GM23338 (cell line): ENCODE data around the gene CCDC127. TPM values are rescaled to one million over a fixed set of nuclear protein-coding genes. Genes with fewer than 3 reads are reported as not detected.

Experiments
- ATAC-seq: fragments of 200-7000 bp; cut with Tn5 transposase; 3 replicates; pipeline ENCODE4 v1.9.1; 2020
- DNase-seq: peaks from one replicate; pipeline ENCODE4 v3.0.0-alpha.2; 2015; ENCODE audit warnings: low spot score
- H2AFZ ChIP-seq: fragments of 200-600 bp; sonication (generic); 2 replicates; pipeline ENCODE4 v1.8.0; 2016; ENCODE audit warnings: antibody characterized with exemption, mild to moderate bottlenecking, moderate library complexity
- H3F3A ChIP-seq: fragments of 200-600 bp; sonication (generic); replicated peaks from 2 replicates; pipeline ENCODE4 v1.8.0; 2017; ENCODE audit warnings: antibody characterized with exemption, mixed run types, low read depth
- H3K27ac ChIP-seq: fragments of 200-600 bp; sonication (generic); 2 replicates; pipeline ENCODE4 v1.6.1; 2016; ENCODE audit warnings: low read depth
- H3K27me3 ChIP-seq: fragments of 200-600 bp; sonication (generic); 2 replicates; pipeline ENCODE4 v1.8.0; 2016; ENCODE audit warnings: mild to moderate bottlenecking, mixed run types, moderate library complexity; ENCODE audit not compliant: insufficient read depth
- H3K36me3 ChIP-seq: fragments of 200-600 bp; sonication (generic); 2 replicates; pipeline ENCODE4 v1.8.0; 2016; ENCODE audit warnings: mild to moderate bottlenecking; ENCODE audit not compliant: insufficient read depth
- H3K4me1 ChIP-seq: fragments of 200-600 bp; sonication (generic); 2 replicates; pipeline ENCODE4 v1.8.0; 2016; ENCODE audit warnings: mild to moderate bottlenecking, moderate library complexity; ENCODE audit not compliant: insufficient read depth
- H3K4me2 ChIP-seq: fragments of 200-600 bp; sonication (generic); 2 replicates; pipeline ENCODE4 v1.7.1; 2017; ENCODE audit warnings: mixed run types
- H3K4me3 ChIP-seq: fragments of 200-600 bp; sonication (generic); 2 replicates; pipeline ENCODE4 v1.6.1; 2016; ENCODE audit warnings: mixed run types
- H3K79me2 ChIP-seq: fragments of 200-600 bp; sonication (generic); replicated peaks from 2 replicates; pipeline ENCODE4 v1.8.0; 2017; ENCODE audit warnings: mild to moderate bottlenecking; ENCODE audit not compliant: insufficient read depth
- H3K9me2 ChIP-seq: fragments of 200-600 bp; sonication (generic); 2 replicates; pipeline ENCODE4 v1.8.0; 2017; ENCODE audit not compliant: insufficient read depth
- H4K20me1 ChIP-seq: fragments of 200-600 bp; sonication (generic); replicated peaks from 2 replicates; pipeline ENCODE4 v1.8.0; 2017; ENCODE audit warnings: mild to moderate bottlenecking; ENCODE audit not compliant: insufficient read depth
- H3K27ac Mint-ChIP-seq: 2 replicates; pipeline ENCODE4 v1.8.0; 2020; ENCODE audit warnings: inconsistent platforms, mild to moderate bottlenecking, moderate library complexity, mixed read lengths
- H3K27me3 Mint-ChIP-seq: 3 replicates; pipeline ENCODE4 v1.8.0; 2022; ENCODE audit warnings: low read depth, mild to moderate bottlenecking, moderate library complexity, mixed read lengths, inconsistent platforms; ENCODE audit not compliant: insufficient read depth, poor library complexity
- H3K36me3 Mint-ChIP-seq: 3 replicates; pipeline ENCODE4 v1.8.0; 2021; ENCODE audit warnings: low read depth, mild to moderate bottlenecking, inconsistent platforms, moderate library complexity, mixed read lengths
- H3K4me1 Mint-ChIP-seq: 3 replicates; pipeline ENCODE4 v1.8.0; 2020; ENCODE audit warnings: mild to moderate bottlenecking, inconsistent platforms, mixed read lengths
- H3K4me3 Mint-ChIP-seq: 3 replicates; pipeline ENCODE4 v1.8.0; 2021; ENCODE audit warnings: moderate library complexity, mild to moderate bottlenecking, inconsistent platforms, mixed read lengths
- H3K9me3 Mint-ChIP-seq: 3 replicates; pipeline ENCODE4 v1.8.0; 2020; ENCODE audit warnings: moderate library complexity, mild to moderate bottlenecking, inconsistent platforms, mixed read lengths
- CREB1 ChIP-seq: fragments of 250-450 bp; sonication (Bioruptor Pico); IDR thresholded peaks from 2 replicates; pipeline ENCODE4 v1.5.0; 2020; ENCODE audit warnings: low read depth, mild to moderate bottlenecking, moderate library complexity
- EZH2 ChIP-seq: fragments of 200-600 bp; sonication (generic); IDR thresholded peaks from one replicate; pipeline ENCODE4 v1.8.0; 2017; ENCODE audit warnings: antibody characterized with exemption, mild to moderate bottlenecking, low read depth; ENCODE audit not compliant: unreplicated experiment
- EZH2phosphoT487 ChIP-seq: fragments of 200-600 bp; sonication (generic); IDR thresholded peaks from one replicate; pipeline ENCODE4 v1.8.1; 2018; ENCODE audit warnings: antibody characterized with exemption; ENCODE audit not compliant: unreplicated experiment
- JUNB ChIP-seq: IDR thresholded peaks from one replicate; pipeline ENCODE4 v1.6.1; 2016; ENCODE audit warnings: antibody characterized with exemption; ENCODE audit not compliant: unreplicated experiment
- NANOG ChIP-seq: IDR thresholded peaks from 2 replicates; pipeline ENCODE4 v1.6.1; 2016; ENCODE audit warnings: antibody characterized with exemption, borderline replicate concordance
- POLR2AphosphoS5 ChIP-seq: IDR thresholded peaks from 2 replicates; pipeline ENCODE4 v1.6.1; 2016; ENCODE audit warnings: antibody characterized with exemption, low read depth
- STAT1 ChIP-seq: IDR thresholded peaks from one replicate; pipeline ENCODE4 v1.6.1; 2016; ENCODE audit warnings: antibody characterized with exemption; ENCODE audit not compliant: unreplicated experiment
- ZNF114 ChIP-seq: fragments of 250-450 bp; sonication (Bioruptor Pico); IDR thresholded peaks from 2 replicates; pipeline ENCODE4 v1.5.0; 2020; ENCODE audit warnings: mild to moderate bottlenecking, moderate library complexity
- ZNF331 ChIP-seq: fragments of 250-450 bp; sonication (Bioruptor Pico); IDR thresholded peaks from 2 replicates; pipeline ENCODE4 v1.5.0; 2020; ENCODE audit warnings: low read depth, mild to moderate bottlenecking, moderate library complexity
- polyA plus RNA-seq: library from polyadenylated mRNA; unstranded; fragments of >200 nt; fragmentation: Nextera tagmentation; extraction: Ambion mirVana; gene quantifications from 2 replicates; pipeline ENCODE4 v1.2.1, GENCODE V29; 2016
- total RNA-seq: library from RNA; depleted of rRNA; stranded (reverse); fragments of >200 nt; shearing (Covaris generic); gene quantifications from 2 replicates; pipeline ENCODE4 v1.2.3, GENCODE V29; 2014
- TF ChIP-seq, protein P1 (sequence below): IDR thresholded peaks from one replicate; pipeline ENCODE4 v1.6.1; 2018; ENCODE audit warnings: antibody characterized with exemption; ENCODE audit not compliant: unreplicated experiment
- TF ChIP-seq, protein P2 (sequence below), 2 experiments: fragments of 200-600 bp in 1 of 2; sonication (generic) in 1 of 2; conservative IDR thresholded peaks; 2 replicates each; pipeline versions ENCODE4 v1.5.1 to v1.6.1; 2016 to 2017; ENCODE audit warnings: antibody characterized with exemption in 2 of 2, low read depth in 2 of 2, mild to moderate bottlenecking in 2 of 2, moderate library complexity in 1 of 2
- TF ChIP-seq, protein P3 (sequence below): IDR thresholded peaks from 2 replicates; pipeline ENCODE4 v1.6.1; 2016; ENCODE audit warnings: antibody characterized with exemption
- TF ChIP-seq, protein P4 (sequence below): fragments of 250-450 bp; sonication (Bioruptor Pico); IDR thresholded peaks from 2 replicates; pipeline ENCODE4 v1.5.0; 2020; ENCODE audit warnings: mild to moderate bottlenecking, moderate library complexity

CCDC127 gene
- total and polyA plus RNA-seq, 2 experiments from 2014 or later: 6.0 to 7.2 TPM

DNA sequence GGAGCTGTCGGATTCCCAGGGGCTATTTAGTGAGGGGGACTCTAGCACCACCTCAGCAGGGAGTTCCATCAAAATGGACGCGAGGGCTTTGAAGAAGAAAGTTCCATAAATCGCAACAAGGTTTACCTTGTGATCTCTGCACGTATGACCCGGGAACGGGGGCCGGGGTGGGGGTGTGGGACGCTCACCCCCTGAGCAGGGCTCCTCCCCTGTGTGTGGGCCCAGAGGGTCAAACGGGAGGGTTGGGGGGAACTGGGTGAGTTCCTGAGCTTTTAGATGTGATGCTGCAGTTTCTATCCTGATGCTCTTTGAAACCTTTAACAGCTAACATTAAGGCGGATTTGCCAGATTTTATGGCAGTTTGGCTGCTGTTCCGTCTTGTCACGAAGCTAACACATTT is 45.5 kb downstream of the CCDC127 start:
- Histone ChIP-seq H3K9me2 (no peaks in the 10 kb centered on the region), H3K4me1 (no peaks in the 10 kb centered on the region), H3K79me2 (no peaks in the 10 kb centered on the region), H2AFZ (no peak overlapping the region), H3K27ac (no peak overlapping the region), H3F3A (no peaks in the 10 kb centered on the region), H3K4me2 (no peak overlapping the region), H3K36me3 (no peaks in the 10 kb centered on the region), H4K20me1 (no peaks in the 10 kb centered on the region), H3K27me3 (no peaks in the 10 kb centered on the region), H3K4me3 (no peak overlapping the region)
- H3K4me1 Mint-ChIP-seq: no peaks in the 10 kb centered on the region; the same call in 2 of the 3 replicates
- H3K4me3 Mint-ChIP-seq: no peak overlapping the region
- peaks cover 27% of the 10 kb centered on the region for H3K36me3 Mint-ChIP-seq
- DNase-seq (no peak), ATAC-seq (no peak)
- H3K27me3 Mint-ChIP-seq: peaks cover 7% of the 10 kb centered on the region
- no peak overlapping the region for H3K27ac Mint-ChIP-seq
- TF ChIP-seq, protein P1, sequence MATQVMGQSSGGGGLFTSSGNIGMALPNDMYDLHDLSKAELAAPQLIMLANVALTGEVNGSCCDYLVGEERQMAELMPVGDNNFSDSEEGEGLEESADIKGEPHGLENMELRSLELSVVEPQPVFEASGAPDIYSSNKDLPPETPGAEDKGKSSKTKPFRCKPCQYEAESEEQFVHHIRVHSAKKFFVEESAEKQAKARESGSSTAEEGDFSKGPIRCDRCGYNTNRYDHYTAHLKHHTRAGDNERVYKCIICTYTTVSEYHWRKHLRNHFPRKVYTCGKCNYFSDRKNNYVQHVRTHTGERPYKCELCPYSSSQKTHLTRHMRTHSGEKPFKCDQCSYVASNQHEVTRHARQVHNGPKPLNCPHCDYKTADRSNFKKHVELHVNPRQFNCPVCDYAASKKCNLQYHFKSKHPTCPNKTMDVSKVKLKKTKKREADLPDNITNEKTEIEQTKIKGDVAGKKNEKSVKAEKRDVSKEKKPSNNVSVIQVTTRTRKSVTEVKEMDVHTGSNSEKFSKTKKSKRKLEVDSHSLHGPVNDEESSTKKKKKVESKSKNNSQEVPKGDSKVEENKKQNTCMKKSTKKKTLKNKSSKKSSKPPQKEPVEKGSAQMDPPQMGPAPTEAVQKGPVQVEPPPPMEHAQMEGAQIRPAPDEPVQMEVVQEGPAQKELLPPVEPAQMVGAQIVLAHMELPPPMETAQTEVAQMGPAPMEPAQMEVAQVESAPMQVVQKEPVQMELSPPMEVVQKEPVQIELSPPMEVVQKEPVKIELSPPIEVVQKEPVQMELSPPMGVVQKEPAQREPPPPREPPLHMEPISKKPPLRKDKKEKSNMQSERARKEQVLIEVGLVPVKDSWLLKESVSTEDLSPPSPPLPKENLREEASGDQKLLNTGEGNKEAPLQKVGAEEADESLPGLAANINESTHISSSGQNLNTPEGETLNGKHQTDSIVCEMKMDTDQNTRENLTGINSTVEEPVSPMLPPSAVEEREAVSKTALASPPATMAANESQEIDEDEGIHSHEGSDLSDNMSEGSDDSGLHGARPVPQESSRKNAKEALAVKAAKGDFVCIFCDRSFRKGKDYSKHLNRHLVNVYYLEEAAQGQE: no peak
- TF ChIP-seq, protein P2, sequence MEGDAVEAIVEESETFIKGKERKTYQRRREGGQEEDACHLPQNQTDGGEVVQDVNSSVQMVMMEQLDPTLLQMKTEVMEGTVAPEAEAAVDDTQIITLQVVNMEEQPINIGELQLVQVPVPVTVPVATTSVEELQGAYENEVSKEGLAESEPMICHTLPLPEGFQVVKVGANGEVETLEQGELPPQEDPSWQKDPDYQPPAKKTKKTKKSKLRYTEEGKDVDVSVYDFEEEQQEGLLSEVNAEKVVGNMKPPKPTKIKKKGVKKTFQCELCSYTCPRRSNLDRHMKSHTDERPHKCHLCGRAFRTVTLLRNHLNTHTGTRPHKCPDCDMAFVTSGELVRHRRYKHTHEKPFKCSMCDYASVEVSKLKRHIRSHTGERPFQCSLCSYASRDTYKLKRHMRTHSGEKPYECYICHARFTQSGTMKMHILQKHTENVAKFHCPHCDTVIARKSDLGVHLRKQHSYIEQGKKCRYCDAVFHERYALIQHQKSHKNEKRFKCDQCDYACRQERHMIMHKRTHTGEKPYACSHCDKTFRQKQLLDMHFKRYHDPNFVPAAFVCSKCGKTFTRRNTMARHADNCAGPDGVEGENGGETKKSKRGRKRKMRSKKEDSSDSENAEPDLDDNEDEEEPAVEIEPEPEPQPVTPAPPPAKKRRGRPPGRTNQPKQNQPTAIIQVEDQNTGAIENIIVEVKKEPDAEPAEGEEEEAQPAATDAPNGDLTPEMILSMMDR (conservative IDR thresholded peaks at IDR 0.05; ENCODE audit: low read depth in 2 of 2): no peak
- no peak for TF ChIP-seq POLR2AphosphoS5
- no peak for TF ChIP-seq CREB1 (CRISPR knock-in tag)
- TF ChIP-seq EZH2: no peak
- TF ChIP-seq ZNF114 (CRISPR knock-in tag): no peak
- TF ChIP-seq EZH2phosphoT487: no peak
- no peak for TF ChIP-seq JUNB
- TF ChIP-seq ZNF331 (CRISPR knock-in tag): no peak
- TF ChIP-seq NANOG: no peak
- TF ChIP-seq STAT1: no peak
- TF ChIP-seq, protein P3, sequence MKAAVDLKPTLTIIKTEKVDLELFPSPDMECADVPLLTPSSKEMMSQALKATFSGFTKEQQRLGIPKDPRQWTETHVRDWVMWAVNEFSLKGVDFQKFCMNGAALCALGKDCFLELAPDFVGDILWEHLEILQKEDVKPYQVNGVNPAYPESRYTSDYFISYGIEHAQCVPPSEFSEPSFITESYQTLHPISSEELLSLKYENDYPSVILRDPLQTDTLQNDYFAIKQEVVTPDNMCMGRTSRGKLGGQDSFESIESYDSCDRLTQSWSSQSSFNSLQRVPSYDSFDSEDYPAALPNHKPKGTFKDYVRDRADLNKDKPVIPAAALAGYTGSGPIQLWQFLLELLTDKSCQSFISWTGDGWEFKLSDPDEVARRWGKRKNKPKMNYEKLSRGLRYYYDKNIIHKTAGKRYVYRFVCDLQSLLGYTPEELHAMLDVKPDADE: no peak
- TF ChIP-seq, protein P4, sequence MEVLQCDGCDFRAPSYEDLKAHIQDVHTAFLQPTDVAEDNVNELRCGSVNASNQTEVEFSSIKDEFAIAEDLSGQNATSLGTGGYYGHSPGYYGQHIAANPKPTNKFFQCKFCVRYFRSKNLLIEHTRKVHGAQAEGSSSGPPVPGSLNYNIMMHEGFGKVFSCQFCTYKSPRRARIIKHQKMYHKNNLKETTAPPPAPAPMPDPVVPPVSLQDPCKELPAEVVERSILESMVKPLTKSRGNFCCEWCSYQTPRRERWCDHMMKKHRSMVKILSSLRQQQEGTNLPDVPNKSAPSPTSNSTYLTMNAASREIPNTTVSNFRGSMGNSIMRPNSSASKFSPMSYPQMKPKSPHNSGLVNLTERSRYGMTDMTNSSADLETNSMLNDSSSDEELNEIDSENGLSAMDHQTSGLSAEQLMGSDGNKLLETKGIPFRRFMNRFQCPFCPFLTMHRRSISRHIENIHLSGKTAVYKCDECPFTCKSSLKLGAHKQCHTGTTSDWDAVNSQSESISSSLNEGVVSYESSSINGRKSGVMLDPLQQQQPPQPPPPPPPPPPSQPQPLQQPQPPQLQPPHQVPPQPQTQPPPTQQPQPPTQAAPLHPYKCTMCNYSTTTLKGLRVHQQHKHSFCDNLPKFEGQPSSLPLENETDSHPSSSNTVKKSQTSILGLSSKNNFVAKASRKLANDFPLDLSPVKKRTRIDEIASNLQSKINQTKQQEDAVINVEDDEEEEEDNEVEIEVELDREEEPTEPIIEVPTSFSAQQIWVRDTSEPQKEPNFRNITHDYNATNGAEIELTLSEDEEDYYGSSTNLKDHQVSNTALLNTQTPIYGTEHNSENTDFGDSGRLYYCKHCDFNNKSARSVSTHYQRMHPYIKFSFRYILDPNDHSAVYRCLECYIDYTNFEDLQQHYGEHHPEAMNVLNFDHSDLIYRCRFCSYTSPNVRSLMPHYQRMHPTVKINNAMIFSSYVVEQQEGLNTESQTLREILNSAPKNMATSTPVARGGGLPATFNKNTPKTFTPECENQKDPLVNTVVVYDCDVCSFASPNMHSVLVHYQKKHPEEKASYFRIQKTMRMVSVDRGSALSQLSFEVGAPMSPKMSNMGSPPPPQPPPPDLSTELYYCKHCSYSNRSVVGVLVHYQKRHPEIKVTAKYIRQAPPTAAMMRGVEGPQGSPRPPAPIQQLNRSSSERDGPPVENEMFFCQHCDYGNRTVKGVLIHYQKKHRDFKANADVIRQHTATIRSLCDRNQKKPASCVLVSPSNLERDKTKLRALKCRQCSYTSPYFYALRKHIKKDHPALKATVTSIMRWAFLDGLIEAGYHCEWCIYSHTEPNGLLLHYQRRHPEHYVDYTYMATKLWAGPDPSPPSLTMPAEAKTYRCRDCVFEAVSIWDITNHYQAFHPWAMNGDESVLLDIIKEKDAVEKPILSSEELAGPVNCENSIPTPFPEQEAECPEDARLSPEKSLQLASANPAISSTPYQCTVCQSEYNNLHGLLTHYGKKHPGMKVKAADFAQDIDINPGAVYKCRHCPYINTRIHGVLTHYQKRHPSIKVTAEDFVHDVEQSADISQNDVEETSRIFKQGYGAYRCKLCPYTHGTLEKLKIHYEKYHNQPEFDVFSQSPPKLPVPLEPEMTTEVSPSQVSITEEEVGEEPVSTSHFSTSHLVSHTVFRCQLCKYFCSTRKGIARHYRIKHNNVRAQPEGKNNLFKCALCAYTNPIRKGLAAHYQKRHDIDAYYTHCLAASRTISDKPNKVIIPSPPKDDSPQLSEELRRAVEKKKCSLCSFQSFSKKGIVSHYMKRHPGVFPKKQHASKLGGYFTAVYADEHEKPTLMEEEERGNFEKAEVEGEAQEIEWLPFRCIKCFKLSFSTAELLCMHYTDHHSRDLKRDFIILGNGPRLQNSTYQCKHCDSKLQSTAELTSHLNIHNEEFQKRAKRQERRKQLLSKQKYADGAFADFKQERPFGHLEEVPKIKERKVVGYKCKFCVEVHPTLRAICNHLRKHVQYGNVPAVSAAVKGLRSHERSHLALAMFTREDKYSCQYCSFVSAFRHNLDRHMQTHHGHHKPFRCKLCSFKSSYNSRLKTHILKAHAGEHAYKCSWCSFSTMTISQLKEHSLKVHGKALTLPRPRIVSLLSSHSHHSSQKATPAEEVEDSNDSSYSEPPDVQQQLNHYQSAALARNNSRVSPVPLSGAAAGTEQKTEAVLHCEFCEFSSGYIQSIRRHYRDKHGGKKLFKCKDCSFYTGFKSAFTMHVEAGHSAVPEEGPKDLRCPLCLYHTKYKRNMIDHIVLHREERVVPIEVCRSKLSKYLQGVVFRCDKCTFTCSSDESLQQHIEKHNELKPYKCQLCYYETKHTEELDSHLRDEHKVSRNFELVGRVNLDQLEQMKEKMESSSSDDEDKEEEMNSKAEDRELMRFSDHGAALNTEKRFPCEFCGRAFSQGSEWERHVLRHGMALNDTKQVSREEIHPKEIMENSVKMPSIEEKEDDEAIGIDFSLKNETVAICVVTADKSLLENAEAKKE (CRISPR knock-in tag): no peak
- H3K9me3 Mint-ChIP-seq: no peaks in the 10 kb centered on the region; the same call in 2 of the 3 replicates
